HCT116 (cell line): Measurements from ENCODE around the gene HACD3. TPM values are rescaled to one million over a fixed set of nuclear protein-coding genes. Genes with fewer than 3 reads are reported as not detected.

ENCODE experiments used
- ATAC-seq: fragments of 200-7000 bp; cut with Tn5 transposase; 2 replicates; pipeline ENCODE4 v1.9.1; 2020; ENCODE audit warnings: mild to moderate bottlenecking, moderate library complexity
- BruUV-seq: library from RNA; stranded (reverse); fragments of 400-500 nt; replicated peaks from 2 replicates; lab custom pipeline; 2021; lab: Mats Ljungman, UMichigan
- CTCF ChIA-PET: fragments of 300-600 bp; sonication (Branson Sonifier 250); formaldehyde crosslinking; loops from one replicate; lab custom pipeline; 2021; ENCODE audit warnings: antibody characterized with exemption; lab: Charles Lee
- POLR2A ChIA-PET: fragments of 300-600, 350-600 bp; sonication (Branson Sonifier 250); formaldehyde crosslinking; loops from one replicate; lab custom pipeline; 2021; ENCODE audit warnings: antibody characterized with exemption; lab: Charles Lee
- RAD21 ChIA-PET, 2 experiments: fragments of 300-600 bp; sonication (Branson Sonifier 250); formaldehyde crosslinking; loops; one replicate each; lab custom pipeline; 2023; ENCODE audit warnings: low total read pairs in 2 of 2; ENCODE audit not compliant: uncharacterized antibody in 2 of 2, unreplicated experiment in 2 of 2, low non-redundant PET in 1 of 2; lab: Charles Lee
- DNase-seq: peaks from one replicate; pipeline ENCODE4 v3.0.0-alpha.2; 2010; ENCODE audit warnings: low read depth, low spot score
- H2AFZ ChIP-seq: fragments of 200-600 bp; shearing (Covaris generic), sonication (generic); 2 replicates; pipeline ENCODE4 v1.6.1; 2017; ENCODE audit warnings: low read depth, mixed run types, mixed read lengths, antibody characterized with exemption, low read length; ENCODE audit not compliant: poor library complexity, severe bottlenecking
- H3K27ac ChIP-seq: 2 replicates; pipeline ENCODE4 v1.5.1; 2012; ENCODE audit warnings: low read depth, low read length
- H3K27me3 ChIP-seq: fragments of 200-600 bp; sonication (generic); 2 replicates; pipeline ENCODE4 v1.6.1; 2016; ENCODE audit warnings: mixed run types, low read length, mixed read lengths; ENCODE audit not compliant: insufficient read depth
- H3K36me3 ChIP-seq, 2 experiments: fragments of 200-500 bp in 1 of 2; fragments of 200-600 bp in 1 of 2; sonication (Bioruptor generic) in 1 of 2; sonication (generic) in 1 of 2; 2 replicates each; pipeline versions ENCODE4 v1.5.1 to v1.6.1; 2014 to 2016; ENCODE audit warnings: low read length in 2 of 2, inconsistent platforms in 1 of 2, mixed read lengths in 1 of 2, mixed run types in 1 of 2; ENCODE audit not compliant: insufficient read depth in 2 of 2, control insufficient read depth in 1 of 2
- H3K4me1 ChIP-seq, 2 experiments: fragments of 200-600 bp in 1 of 2; sonication (generic) in 1 of 2; 2 replicates each; pipeline versions ENCODE4 v1.5.1 to v1.6.1; 2012 to 2017; ENCODE audit warnings: low read length in 2 of 2, inconsistent platforms in 1 of 2, mild to moderate bottlenecking in 1 of 2, mixed read lengths in 1 of 2, mixed run types in 1 of 2, moderate library complexity in 1 of 2; ENCODE audit not compliant: insufficient read depth in 2 of 2, control insufficient read depth in 1 of 2
- H3K4me2 ChIP-seq: fragments of 200-600 bp; sonication (generic); 2 replicates; pipeline ENCODE4 v1.6.1; 2017; ENCODE audit warnings: mixed run types, low read length, mixed read lengths
- H3K4me3 ChIP-seq, 2 experiments: fragments of 200-600 bp in 1 of 2; sonication (generic) in 1 of 2; replicated peaks in 1 of 2; 2 replicates each; pipeline ENCODE4 v1.5.1; 2011 to 2016; ENCODE audit warnings: low read length in 2 of 2, control low read depth in 1 of 2, low read depth in 1 of 2, mild to moderate bottlenecking in 1 of 2, mixed read lengths in 1 of 2, mixed run types in 1 of 2
- H3K79me2 ChIP-seq: fragments of 200-600 bp; sonication (generic); 2 replicates; pipeline ENCODE4 v1.6.1; 2017; ENCODE audit warnings: mild to moderate bottlenecking, mixed run types, low read length, moderate library complexity, mixed read lengths; ENCODE audit not compliant: insufficient read depth
- H3K9ac ChIP-seq: fragments of 200-600 bp; sonication (generic); 2 replicates; pipeline ENCODE4 v1.6.1; 2016; ENCODE audit warnings: low read length, mixed read lengths
- H3K9me2 ChIP-seq: fragments of 200-600 bp; sonication (generic), shearing (Covaris generic); 2 replicates; pipeline ENCODE4 v1.6.1; 2017; ENCODE audit warnings: mixed run types, mild to moderate bottlenecking, moderate library complexity; ENCODE audit not compliant: insufficient read depth
- H3K9me3 ChIP-seq, 2 experiments: fragments of 200-500 bp in 1 of 2; fragments of 200-600 bp in 1 of 2; sonication (Bioruptor generic) in 1 of 2; sonication (generic) in 1 of 2; 2 replicates each; pipeline ENCODE4 v1.6.1; 2014 to 2017; ENCODE audit warnings: low read length in 2 of 2, mixed read lengths in 2 of 2, inconsistent platforms in 1 of 2, low read depth in 1 of 2, mild to moderate bottlenecking in 1 of 2, mixed run types in 1 of 2, moderate library complexity in 1 of 2; ENCODE audit not compliant: control insufficient read depth in 1 of 2, insufficient read depth in 1 of 2
- H4K20me1 ChIP-seq: fragments of 200-600 bp; sonication (generic), shearing (Covaris generic); 2 replicates; pipeline ENCODE4 v1.6.1; 2017; ENCODE audit warnings: mixed run types, mild to moderate bottlenecking, moderate library complexity; ENCODE audit not compliant: insufficient read depth
- ELF1 ChIP-seq: IDR thresholded peaks from 2 replicates; pipeline ENCODE4 v1.6.1; 2012; ENCODE audit warnings: low read depth, borderline replicate concordance
- FOSL1 ChIP-seq: IDR thresholded peaks from 2 replicates; pipeline ENCODE4 v1.6.1; 2012; ENCODE audit warnings: low read depth
- JUND ChIP-seq: IDR thresholded peaks from 2 replicates; pipeline ENCODE4 v1.6.1; 2012
- POLR2A ChIP-seq: IDR thresholded peaks from 2 replicates; pipeline ENCODE4 v1.7.0; 2011; ENCODE audit warnings: borderline replicate concordance; ENCODE audit not compliant: insufficient read depth, insufficient read length; ENCODE audit errors: extremely low read depth
- TCF7L2 ChIP-seq: IDR thresholded peaks from 2 replicates; pipeline ENCODE4 v1.7.0; 2011; ENCODE audit warnings: borderline replicate concordance, inconsistent platforms; ENCODE audit not compliant: insufficient read depth, insufficient read length; ENCODE audit errors: extremely low read depth
- ZBTB33 ChIP-seq: IDR thresholded peaks from 2 replicates; pipeline ENCODE4 v1.6.1; 2011; ENCODE audit warnings: mild to moderate bottlenecking, low read length, moderate library complexity; ENCODE audit not compliant: insufficient replicate concordance; ENCODE audit errors: extremely low read depth
- ZFX ChIP-seq: fragments of 450-650 bp; IDR thresholded peaks from 2 replicates; pipeline ENCODE4 v1.6.1; 2017
- intact Hi-C: fragments of 100-400 bp; cut with micrococcal nuclease; formaldehyde crosslinking; loops from 2 replicates; pipeline ENCODE4 v1.10.0; 2022
- total RNA-seq: library from RNA; stranded (reverse); gene quantifications from one replicate; pipeline ENCODE4 v1.2.1, GENCODE V29; 2021; ENCODE audit not compliant: unreplicated experiment

The HACD3 gene
- total RNA-seq, 1 experiment from 2014 or later, result 57.5 TPM

GRCh38 chr15:65577129-65577996 lies 47.1 kb downstream of the HACD3 start:
- Histone ChIP-seq H3K4me3 (no peak overlapping the region), H3K79me2 (no peaks in the 10 kb centered on the region), H3K4me2 (no peak overlapping the region), H3K9me2 (no peaks in the 10 kb centered on the region), H3K9me3 (no peaks in the 10 kb centered on the region), H3K36me3 (peaks cover 29 to 49% of the 10 kb centered on the region in 2 experiments), H3K27me3 (no peaks in the 10 kb centered on the region), H3K27ac (no peak overlapping the region), H2AFZ (no peak overlapping the region), H4K20me1 (no peaks in the 10 kb centered on the region), H3K9ac (no peak overlapping the region), H3K4me1 (no peaks in the 10 kb centered on the region)
- TSS peak; percentile 53 for BruUV-seq
- intact Hi-C loops, result no loop called here
- CTCF ChIA-PET, result no interaction called here
- no peak for DNase-seq
- no peak for ATAC-seq
- POLR2A ChIA-PET, result no interaction called here
- RAD21 ChIA-PET, result no interaction called here
- TF ChIP-seq ELF1 (no peak), TCF7L2 (no peak), JUND (no peak), ZFX (no peak), FOSL1 (no peak), POLR2A (no peak), ZBTB33 (no peak)
